Tibial nerve (tissue), 4 donors: ENCODE measurements around the gene PTPRR. TPM values are rescaled to one million over a fixed set of nuclear protein-coding genes. Genes with fewer than 3 reads are reported as not detected.

Source experiments
- DNase-seq, 2 donors: peaks; one replicate each; pipeline ENCODE4 v3.0.0-alpha.2; 2019; ENCODE audit warnings: low spot score in 2 of 2
- H3K27ac ChIP-seq, 4 donors: fragments of 200-600 bp; sonication (generic) in 3 of 4; one replicate each; pipeline ENCODE4 v1.5.1; 2017 to 2019; ENCODE audit warnings: mild to moderate bottlenecking in 1 of 4
- H3K27me3 ChIP-seq, 2 donors: fragments of 200-600 bp; sonication (generic) in 1 of 2; one replicate each; pipeline versions ENCODE4 v1.5.1 to v1.6.0; 2017 to 2019
- H3K36me3 ChIP-seq, 3 donors: fragments of 200-600 bp; sonication (generic); one replicate each; pipeline ENCODE4 v1.5.1; 2018 to 2019
- H3K4me1 ChIP-seq, 4 donors: fragments of 200-600 bp; sonication (generic) in 3 of 4; one replicate each; pipeline ENCODE4 v1.5.1; 2017 to 2019
- H3K4me3 ChIP-seq, 4 donors: fragments of 200-600 bp; sonication (generic) in 3 of 4; one replicate each; pipeline ENCODE4 v1.5.1; 2017 to 2019; ENCODE audit warnings: mild to moderate bottlenecking in 1 of 4, moderate library complexity in 1 of 4
- H3K9me3 ChIP-seq, 4 donors: fragments of 200-600 bp; sonication (generic) in 3 of 4; one replicate each; pipeline ENCODE4 v1.5.1; 2017 to 2019
- EP300 ChIP-seq, 2 donors: sonication (generic); formaldehyde crosslinking; IDR thresholded peaks; one replicate each; pipeline ENCODE4 v1.6.1; 2017; ENCODE audit warnings: antibody characterized with exemption in 2 of 2, mild to moderate bottlenecking in 1 of 2
- POLR2A ChIP-seq, 2 donors: fragments of 450-650 bp; IDR thresholded peaks; one replicate each; pipeline ENCODE4 v1.6.1; 2017; ENCODE audit warnings: antibody characterized with exemption in 2 of 2, mild to moderate bottlenecking in 2 of 2, moderate library complexity in 2 of 2
- WGBS, 2 donors: methylation state at CpG; one replicate each; pipeline ENCODE4 v1.1.5; 2018; 5-methylcytosine and 5-hydroxymethylcytosine counted together
- total RNA-seq, 4 donors: library from RNA; depleted of rRNA; stranded (reverse); fragments of >200 nt; gene quantifications; one replicate each; pipeline ENCODE4 v1.1.0, GENCODE V29; 2016
- TF ChIP-seq, protein P1 (sequence below), 5 experiments: fragments of 200-600 bp in 3 of 5; fragments of 450-650 bp in 2 of 5; sonication (generic) in 3 of 5; IDR thresholded peaks; one replicate each; pipeline ENCODE4 v1.5.1; 2016 to 2019; ENCODE audit warnings: antibody characterized with exemption in 5 of 5, mild to moderate bottlenecking in 3 of 5, moderate library complexity in 2 of 5

Gene PTPRR
- total RNA-seq, 4 donors from 2014 or later: not detected

DNA sequence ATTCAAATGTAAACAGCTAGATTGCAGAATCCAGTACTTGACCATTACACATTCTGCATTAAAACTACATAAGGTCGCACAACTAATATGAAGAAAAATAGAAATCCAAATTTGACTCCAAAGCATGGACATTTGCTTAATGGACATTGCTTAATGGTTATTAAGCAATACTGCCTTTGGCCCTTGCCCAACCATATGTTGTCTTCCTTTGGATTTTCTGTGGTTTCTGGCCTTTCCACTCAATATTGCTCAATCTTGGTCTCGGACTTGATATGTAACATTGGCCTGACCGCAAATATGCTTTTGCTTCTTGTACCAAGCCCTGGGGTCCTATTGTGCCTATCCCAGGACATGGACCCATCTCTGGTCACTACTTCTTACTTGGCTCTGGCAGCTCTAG lies 67.2 kb downstream of the PTPRR start:
- WGBS, 2 donors: 72% methylated on average over 3 of the region's 3 CpGs
- TF ChIP-seq POLR2A (IDR thresholded peaks at IDR 0.05): no peak
- TF ChIP-seq EP300 (IDR thresholded peaks at IDR 0.05): peak in 1 of 2 donors; percentile 87
- DNase-seq: peak in 1 of 2 donors; percentile 79
- peaks cover 0 to 7% (median 3%) of the 10 kb centered on the region in 4 donors for H3K4me1 ChIP-seq
- no peak overlapping the region for H3K27ac ChIP-seq
- no peaks in the 10 kb centered on the region for H3K36me3 ChIP-seq
- H3K9me3 ChIP-seq: peaks cover 0 to 3% (median 0%) of the 10 kb centered on the region in 4 donors
- no peak overlapping the region for H3K4me3 ChIP-seq
- no peaks in the 10 kb centered on the region for H3K27me3 ChIP-seq

DNA sequence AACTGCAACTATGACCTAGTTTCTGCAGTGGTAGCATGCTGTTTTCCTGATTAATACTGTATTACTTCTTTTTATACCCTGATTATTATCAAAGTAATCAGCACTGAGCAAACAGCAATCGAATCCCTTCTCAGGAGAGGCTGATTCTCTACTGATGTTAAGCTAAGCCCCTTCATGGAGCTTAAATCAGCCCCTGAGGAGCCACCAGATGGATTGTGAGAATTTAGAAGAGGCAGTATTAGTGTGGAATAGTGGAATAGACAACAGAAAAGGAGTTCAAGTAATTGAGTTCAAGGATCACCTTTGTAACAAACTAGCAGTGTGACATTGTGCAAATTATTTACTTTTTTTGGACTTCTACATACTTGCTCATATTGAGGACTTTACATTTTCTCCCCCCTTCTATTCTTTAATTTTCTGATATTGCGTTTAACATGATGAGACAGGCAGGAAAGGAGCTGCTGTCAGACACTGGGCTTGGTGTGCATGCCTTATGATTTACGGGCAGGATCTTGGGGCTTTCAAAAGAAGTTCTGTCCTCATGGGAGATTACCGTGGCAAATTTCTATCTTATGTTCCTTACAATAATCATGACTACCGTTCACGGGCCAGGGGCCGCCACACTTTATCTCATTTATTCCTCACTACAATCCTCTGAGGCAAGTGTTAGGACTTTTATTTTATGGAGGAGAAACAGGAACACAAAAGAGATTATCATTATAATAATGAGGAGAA lies 68.0 kb downstream of the PTPRR start:
- Histone ChIP-seq H3K4me3 (no peak overlapping the region), H3K4me1 (peaks cover 0 to 7% (median 3%) of the 10 kb centered on the region in 4 donors), H3K9me3 (no peaks in the 10 kb centered on the region), H3K27me3 (no peaks in the 10 kb centered on the region), H3K27ac (no peak overlapping the region), H3K36me3 (no peaks in the 10 kb centered on the region)
- 70% methylated on average over 7 of the region's 7 CpGs for WGBS, 2 donors
- DNase-seq: no peak
- TF ChIP-seq POLR2A (IDR thresholded peaks at IDR 0.05): no peak
- no peak for TF ChIP-seq EP300 (IDR thresholded peaks at IDR 0.05)
- TF ChIP-seq, protein P1, sequence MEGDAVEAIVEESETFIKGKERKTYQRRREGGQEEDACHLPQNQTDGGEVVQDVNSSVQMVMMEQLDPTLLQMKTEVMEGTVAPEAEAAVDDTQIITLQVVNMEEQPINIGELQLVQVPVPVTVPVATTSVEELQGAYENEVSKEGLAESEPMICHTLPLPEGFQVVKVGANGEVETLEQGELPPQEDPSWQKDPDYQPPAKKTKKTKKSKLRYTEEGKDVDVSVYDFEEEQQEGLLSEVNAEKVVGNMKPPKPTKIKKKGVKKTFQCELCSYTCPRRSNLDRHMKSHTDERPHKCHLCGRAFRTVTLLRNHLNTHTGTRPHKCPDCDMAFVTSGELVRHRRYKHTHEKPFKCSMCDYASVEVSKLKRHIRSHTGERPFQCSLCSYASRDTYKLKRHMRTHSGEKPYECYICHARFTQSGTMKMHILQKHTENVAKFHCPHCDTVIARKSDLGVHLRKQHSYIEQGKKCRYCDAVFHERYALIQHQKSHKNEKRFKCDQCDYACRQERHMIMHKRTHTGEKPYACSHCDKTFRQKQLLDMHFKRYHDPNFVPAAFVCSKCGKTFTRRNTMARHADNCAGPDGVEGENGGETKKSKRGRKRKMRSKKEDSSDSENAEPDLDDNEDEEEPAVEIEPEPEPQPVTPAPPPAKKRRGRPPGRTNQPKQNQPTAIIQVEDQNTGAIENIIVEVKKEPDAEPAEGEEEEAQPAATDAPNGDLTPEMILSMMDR (IDR thresholded peaks at IDR 0.05): no peak

DNA sequence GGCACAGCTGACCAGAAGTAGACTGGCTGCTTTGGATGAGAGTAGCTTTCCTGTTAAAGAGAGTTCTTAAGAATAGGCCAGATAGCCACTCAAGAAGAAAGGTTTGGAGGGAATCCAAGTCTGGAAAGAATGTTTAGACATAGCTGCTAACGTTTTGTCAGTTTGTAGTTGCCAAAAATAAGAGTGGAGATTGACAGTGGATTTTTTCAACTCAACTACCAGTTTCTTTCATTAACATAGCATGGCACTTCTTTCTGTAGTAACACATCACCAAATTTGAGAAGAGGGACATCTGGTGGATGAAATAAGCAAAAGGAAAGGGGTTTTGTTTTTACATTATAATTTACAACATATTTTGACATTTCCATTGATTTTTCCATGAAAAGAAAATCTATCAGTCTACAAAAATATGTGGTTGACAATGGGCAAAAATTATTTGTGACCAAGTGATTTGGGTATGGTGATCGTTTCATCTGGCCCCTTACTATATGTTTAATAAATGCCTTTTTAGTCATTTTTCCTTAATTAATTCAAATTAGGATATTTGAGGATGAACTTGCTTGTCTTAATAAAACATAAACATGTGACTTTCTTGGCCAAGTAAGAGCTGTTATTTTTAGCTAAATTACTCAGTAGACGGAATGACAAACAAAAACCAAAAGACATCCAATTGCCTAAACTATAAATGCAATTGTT lies 71.1 kb downstream of the PTPRR start:
- Histone ChIP-seq H3K4me1 (peaks cover 0 to 7% (median 2%) of the 10 kb centered on the region in 4 donors), H3K27me3 (no peaks in the 10 kb centered on the region), H3K36me3 (no peaks in the 10 kb centered on the region), H3K4me3 (no peak overlapping the region), H3K27ac (no peak overlapping the region), H3K9me3 (no peaks in the 10 kb centered on the region)
- WGBS, 2 donors: 32 to 38% methylated on average over 3 of the region's 3 CpGs
- DNase-seq: no peak
- TF ChIP-seq POLR2A (IDR thresholded peaks at IDR 0.05): no peak
- TF ChIP-seq, protein P1 (IDR thresholded peaks at IDR 0.05): peak in 2 of 5 experiments; percentile 17 to 23

DNA sequence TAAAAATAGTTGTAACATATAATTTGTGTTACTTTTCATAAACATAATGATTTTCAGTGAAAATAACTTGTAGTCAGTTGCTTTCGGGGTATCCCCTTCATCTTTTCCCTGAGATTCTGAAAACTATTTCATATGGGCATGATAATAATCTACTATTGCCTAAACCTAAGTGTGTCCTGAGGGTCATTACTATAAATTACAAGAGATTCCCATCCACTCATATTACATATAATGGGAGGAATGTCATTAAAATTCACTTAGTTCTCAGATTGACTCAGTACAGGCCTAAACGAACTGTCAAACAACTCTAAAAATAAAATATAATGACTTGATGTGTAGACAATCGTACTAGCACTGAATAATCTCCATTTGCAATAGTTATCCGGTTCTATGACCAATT lies 72.7 kb downstream of the PTPRR start:
- TF ChIP-seq POLR2A (IDR thresholded peaks at IDR 0.05): no peak
- TF ChIP-seq, protein P1 (IDR thresholded peaks at IDR 0.05): no peak
- TF ChIP-seq EP300 (IDR thresholded peaks at IDR 0.05): no peak
- WGBS, 2 donors: 92 to 95% methylated on average over 4 of the region's 4 CpGs
- no peaks in the 10 kb centered on the region for H3K36me3 ChIP-seq
- no peak overlapping the region for H3K4me3 ChIP-seq
- no peaks in the 10 kb centered on the region for H3K4me1 ChIP-seq
- no peak overlapping the region for H3K27ac ChIP-seq
- DNase-seq: no peak
- H3K27me3 ChIP-seq: no peaks in the 10 kb centered on the region
- H3K9me3 ChIP-seq: no peaks in the 10 kb centered on the region

DNA sequence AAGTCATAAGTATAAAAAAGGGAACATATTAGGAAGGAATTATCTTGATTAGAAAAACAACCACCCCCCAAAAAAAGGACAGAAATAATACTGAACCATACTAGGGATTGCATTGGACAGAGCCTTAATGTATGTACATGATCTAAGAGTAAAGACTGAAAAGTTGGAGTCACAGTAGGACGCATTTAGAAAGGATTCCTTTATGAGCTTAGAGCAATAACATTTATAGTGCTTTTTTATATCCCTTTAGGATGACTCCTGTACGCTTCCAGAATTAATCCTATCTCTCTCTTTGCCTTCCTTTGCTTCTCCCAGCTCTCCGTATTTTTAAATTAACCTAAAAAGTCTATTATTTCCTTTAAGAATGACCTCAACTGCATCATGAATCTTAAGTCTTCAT lies 75.3 kb downstream of the PTPRR start:
- H3K27me3 ChIP-seq: no peaks in the 10 kb centered on the region
- TF ChIP-seq EP300 (IDR thresholded peaks at IDR 0.05): no peak
- no peak for TF ChIP-seq POLR2A (IDR thresholded peaks at IDR 0.05)
- H3K27ac ChIP-seq: no peak overlapping the region
- H3K4me1 ChIP-seq: no peaks in the 10 kb centered on the region
- H3K9me3 ChIP-seq: no peaks in the 10 kb centered on the region
- no peak overlapping the region for H3K4me3 ChIP-seq
- no peaks in the 10 kb centered on the region for H3K36me3 ChIP-seq
- 86 to 87% methylated on average over 3 of the region's 3 CpGs for WGBS, 2 donors
- no peak for DNase-seq

DNA sequence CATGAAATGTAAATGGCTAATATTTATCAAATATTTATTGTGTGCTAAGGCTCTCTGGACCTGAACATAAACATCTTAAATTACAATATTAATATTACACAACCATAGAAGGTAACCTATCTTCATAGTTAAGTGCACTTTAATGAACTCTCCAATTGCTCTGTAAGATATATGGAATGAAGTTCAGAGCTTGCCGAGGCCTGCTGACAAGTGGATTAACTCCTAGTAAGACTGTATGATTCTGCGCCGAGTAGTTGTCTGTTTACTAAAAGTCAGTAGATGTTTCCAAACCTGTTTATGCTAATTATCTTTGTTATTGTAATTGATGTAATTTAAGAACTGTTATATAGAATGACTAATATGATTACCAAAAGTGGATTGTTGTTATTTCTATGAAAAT lies 77.2 kb downstream of the PTPRR start:
- H3K9me3 ChIP-seq: no peaks in the 10 kb centered on the region
- H3K27me3 ChIP-seq: no peaks in the 10 kb centered on the region
- TF ChIP-seq POLR2A (IDR thresholded peaks at IDR 0.05): no peak
- H3K4me1 ChIP-seq: no peaks in the 10 kb centered on the region
- no peak for DNase-seq
- H3K4me3 ChIP-seq: no peak overlapping the region
- WGBS, 2 donors: 78 to 84% methylated on average over 3 of the region's 3 CpGs
- no peaks in the 10 kb centered on the region for H3K36me3 ChIP-seq
- H3K27ac ChIP-seq: no peak overlapping the region
